HCT116 (cell line): ENCODE data around the gene PGBD5. TPM values are rescaled to one million over a fixed set of nuclear protein-coding genes. Genes with fewer than 3 reads are reported as not detected.
"Not testable (repeated sequence)": the region's sequence is repeated elsewhere in the genome, so short reads cannot be mapped to it uniquely, and the experiment has no call there.

ENCODE experiments used
- ATAC-seq: fragments of 200-7000 bp; cut with Tn5 transposase; 2 replicates; pipeline ENCODE4 v1.9.1; 2020; ENCODE audit warnings: mild to moderate bottlenecking, moderate library complexity
- BruUV-seq: library from RNA; stranded (reverse); fragments of 400-500 nt; replicated peaks from 2 replicates; lab custom pipeline; 2021; lab: Mats Ljungman, UMichigan
- CTCF ChIA-PET: fragments of 300-600 bp; sonication (Branson Sonifier 250); formaldehyde crosslinking; loops from one replicate; lab custom pipeline; 2021; ENCODE audit warnings: antibody characterized with exemption; lab: Charles Lee
- POLR2A ChIA-PET: fragments of 300-600, 350-600 bp; sonication (Branson Sonifier 250); formaldehyde crosslinking; loops from one replicate; lab custom pipeline; 2021; ENCODE audit warnings: antibody characterized with exemption; lab: Charles Lee
- RAD21 ChIA-PET, 2 experiments: fragments of 300-600 bp; sonication (Branson Sonifier 250); formaldehyde crosslinking; loops; one replicate each; lab custom pipeline; 2023; ENCODE audit warnings: low total read pairs in 2 of 2; ENCODE audit not compliant: uncharacterized antibody in 2 of 2, unreplicated experiment in 2 of 2, low non-redundant PET in 1 of 2; lab: Charles Lee
- DNase-seq: peaks from one replicate; pipeline ENCODE4 v3.0.0-alpha.2; 2010; ENCODE audit warnings: low read depth, low spot score
- H2AFZ ChIP-seq: fragments of 200-600 bp; shearing (Covaris generic), sonication (generic); 2 replicates; pipeline ENCODE4 v1.6.1; 2017; ENCODE audit warnings: low read depth, mixed run types, mixed read lengths, antibody characterized with exemption, low read length; ENCODE audit not compliant: poor library complexity, severe bottlenecking
- H3K27ac ChIP-seq: 2 replicates; pipeline ENCODE4 v1.5.1; 2012; ENCODE audit warnings: low read depth, low read length
- H3K27me3 ChIP-seq: fragments of 200-600 bp; sonication (generic); 2 replicates; pipeline ENCODE4 v1.6.1; 2016; ENCODE audit warnings: mixed run types, low read length, mixed read lengths; ENCODE audit not compliant: insufficient read depth
- H3K36me3 ChIP-seq, 2 experiments: fragments of 200-500 bp in 1 of 2; fragments of 200-600 bp in 1 of 2; sonication (Bioruptor generic) in 1 of 2; sonication (generic) in 1 of 2; 2 replicates each; pipeline versions ENCODE4 v1.5.1 to v1.6.1; 2014 to 2016; ENCODE audit warnings: low read length in 2 of 2, inconsistent platforms in 1 of 2, mixed read lengths in 1 of 2, mixed run types in 1 of 2; ENCODE audit not compliant: insufficient read depth in 2 of 2, control insufficient read depth in 1 of 2
- H3K4me1 ChIP-seq, 2 experiments: fragments of 200-600 bp in 1 of 2; sonication (generic) in 1 of 2; 2 replicates each; pipeline versions ENCODE4 v1.5.1 to v1.6.1; 2012 to 2017; ENCODE audit warnings: low read length in 2 of 2, inconsistent platforms in 1 of 2, mild to moderate bottlenecking in 1 of 2, mixed read lengths in 1 of 2, mixed run types in 1 of 2, moderate library complexity in 1 of 2; ENCODE audit not compliant: insufficient read depth in 2 of 2, control insufficient read depth in 1 of 2
- H3K4me2 ChIP-seq: fragments of 200-600 bp; sonication (generic); 2 replicates; pipeline ENCODE4 v1.6.1; 2017; ENCODE audit warnings: mixed run types, low read length, mixed read lengths
- H3K4me3 ChIP-seq, 2 experiments: fragments of 200-600 bp in 1 of 2; sonication (generic) in 1 of 2; replicated peaks in 1 of 2; 2 replicates each; pipeline ENCODE4 v1.5.1; 2011 to 2016; ENCODE audit warnings: low read length in 2 of 2, control low read depth in 1 of 2, low read depth in 1 of 2, mild to moderate bottlenecking in 1 of 2, mixed read lengths in 1 of 2, mixed run types in 1 of 2
- H3K79me2 ChIP-seq: fragments of 200-600 bp; sonication (generic); 2 replicates; pipeline ENCODE4 v1.6.1; 2017; ENCODE audit warnings: mild to moderate bottlenecking, mixed run types, low read length, moderate library complexity, mixed read lengths; ENCODE audit not compliant: insufficient read depth
- H3K9ac ChIP-seq: fragments of 200-600 bp; sonication (generic); 2 replicates; pipeline ENCODE4 v1.6.1; 2016; ENCODE audit warnings: low read length, mixed read lengths
- H3K9me2 ChIP-seq: fragments of 200-600 bp; sonication (generic), shearing (Covaris generic); 2 replicates; pipeline ENCODE4 v1.6.1; 2017; ENCODE audit warnings: mixed run types, mild to moderate bottlenecking, moderate library complexity; ENCODE audit not compliant: insufficient read depth
- H3K9me3 ChIP-seq, 2 experiments: fragments of 200-500 bp in 1 of 2; fragments of 200-600 bp in 1 of 2; sonication (Bioruptor generic) in 1 of 2; sonication (generic) in 1 of 2; 2 replicates each; pipeline ENCODE4 v1.6.1; 2014 to 2017; ENCODE audit warnings: low read length in 2 of 2, mixed read lengths in 2 of 2, inconsistent platforms in 1 of 2, low read depth in 1 of 2, mild to moderate bottlenecking in 1 of 2, mixed run types in 1 of 2, moderate library complexity in 1 of 2; ENCODE audit not compliant: control insufficient read depth in 1 of 2, insufficient read depth in 1 of 2
- H4K20me1 ChIP-seq: fragments of 200-600 bp; sonication (generic), shearing (Covaris generic); 2 replicates; pipeline ENCODE4 v1.6.1; 2017; ENCODE audit warnings: mixed run types, mild to moderate bottlenecking, moderate library complexity; ENCODE audit not compliant: insufficient read depth
- ATF3 ChIP-seq: IDR thresholded peaks from 2 replicates; pipeline ENCODE4 v1.6.1; 2012
- EGR1 ChIP-seq: IDR thresholded peaks from 2 replicates; pipeline ENCODE4 v1.6.1; 2012; ENCODE audit warnings: low read depth
- ELF1 ChIP-seq: IDR thresholded peaks from 2 replicates; pipeline ENCODE4 v1.6.1; 2012; ENCODE audit warnings: low read depth, borderline replicate concordance
- EZH2phosphoT487 ChIP-seq: fragments of 200-600 bp; IDR thresholded peaks from 2 replicates; pipeline ENCODE4 v1.6.1; 2018; ENCODE audit warnings: antibody characterized with exemption, borderline replicate concordance
- FOSL1 ChIP-seq: IDR thresholded peaks from 2 replicates; pipeline ENCODE4 v1.6.1; 2012; ENCODE audit warnings: low read depth
- JUND ChIP-seq: IDR thresholded peaks from 2 replicates; pipeline ENCODE4 v1.6.1; 2012
- POLR2A ChIP-seq: IDR thresholded peaks from 2 replicates; pipeline ENCODE4 v1.7.0; 2011; ENCODE audit warnings: borderline replicate concordance; ENCODE audit not compliant: insufficient read depth, insufficient read length; ENCODE audit errors: extremely low read depth
- POLR2AphosphoS5 ChIP-seq: IDR thresholded peaks from 2 replicates; pipeline ENCODE4 v1.6.1; 2011; ENCODE audit warnings: mild to moderate bottlenecking, low read depth, low read length, moderate library complexity
- RAD21 ChIP-seq: IDR thresholded peaks from 2 replicates; pipeline ENCODE4 v1.6.1; 2012; ENCODE audit warnings: low read depth, mild to moderate bottlenecking
- REST ChIP-seq: IDR thresholded peaks from 2 replicates; pipeline ENCODE4 v1.6.1; 2012; ENCODE audit warnings: low read depth
- SP1 ChIP-seq: IDR thresholded peaks from 2 replicates; pipeline ENCODE4 v1.6.1; 2012; ENCODE audit warnings: low read depth
- TCF7L2 ChIP-seq: IDR thresholded peaks from 2 replicates; pipeline ENCODE4 v1.7.0; 2011; ENCODE audit warnings: borderline replicate concordance, inconsistent platforms; ENCODE audit not compliant: insufficient read depth, insufficient read length; ENCODE audit errors: extremely low read depth
- YY1 ChIP-seq: IDR thresholded peaks from 2 replicates; pipeline ENCODE4 v1.6.1; 2011; ENCODE audit warnings: low read length, low read depth, moderate library complexity, mild to moderate bottlenecking; ENCODE audit not compliant: insufficient replicate concordance; ENCODE audit errors: extremely low read depth
- intact Hi-C: fragments of 100-400 bp; cut with micrococcal nuclease; formaldehyde crosslinking; loops from 2 replicates; pipeline ENCODE4 v1.10.0; 2022
- total RNA-seq: library from RNA; stranded (reverse); gene quantifications from one replicate; pipeline ENCODE4 v1.2.1, GENCODE V29; 2021; ENCODE audit not compliant: unreplicated experiment
- TF ChIP-seq, protein P1 (sequence below), 3 experiments: fragments of 200-600 bp in 1 of 3; sonication (generic) in 1 of 3; IDR thresholded peaks in 2 of 3; conservative IDR thresholded peaks in 1 of 3; 2 replicates each; pipeline ENCODE4 v1.5.1; 2012 to 2017; ENCODE audit warnings: low read depth in 2 of 3, low read length in 2 of 3, antibody characterized with exemption in 1 of 3, borderline replicate concordance in 1 of 3, control low read depth in 1 of 3, mild to moderate bottlenecking in 1 of 3, mixed read lengths in 1 of 3, mixed run types in 1 of 3, moderate library complexity in 1 of 3; ENCODE audit not compliant: insufficient read depth in 1 of 3

The PGBD5 gene
- total RNA-seq, 1 experiment from 2014 or later = 0.27 TPM

DNA sequence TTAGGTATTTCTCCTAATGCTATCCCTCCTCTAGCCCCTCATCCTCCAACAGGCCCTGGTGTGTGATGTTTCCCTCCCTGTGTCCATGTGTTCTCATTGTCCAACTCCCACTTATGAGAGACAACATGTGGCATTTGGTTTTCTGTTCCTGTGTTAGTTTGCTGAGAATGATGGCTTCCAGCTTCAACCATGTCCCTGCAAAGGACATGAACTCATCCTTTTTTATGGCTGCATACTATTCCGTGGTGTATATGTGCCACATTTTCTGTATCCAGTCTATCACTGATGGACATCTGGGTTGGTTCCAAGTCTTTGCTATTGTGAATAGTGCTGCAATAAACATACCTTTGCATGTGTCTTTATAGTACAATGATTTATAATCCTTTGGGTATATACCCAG lies 44.6 kb upstream of the PGBD5 start:
- H3K79me2 ChIP-seq, H4K20me1 ChIP-seq, H3K36me3 ChIP-seq, H3K4me1 ChIP-seq, H3K4me3 ChIP-seq, intact Hi-C loops, H3K9ac ChIP-seq, CTCF ChIA-PET, H3K27ac ChIP-seq, ATAC-seq, H3K9me3 ChIP-seq, BruUV-seq, DNase-seq, H3K4me2 ChIP-seq, H2AFZ ChIP-seq, RAD21 ChIA-PET, H3K27me3 ChIP-seq, POLR2A ChIA-PET, H3K9me2 ChIP-seq: not testable (repeated sequence)

DNA sequence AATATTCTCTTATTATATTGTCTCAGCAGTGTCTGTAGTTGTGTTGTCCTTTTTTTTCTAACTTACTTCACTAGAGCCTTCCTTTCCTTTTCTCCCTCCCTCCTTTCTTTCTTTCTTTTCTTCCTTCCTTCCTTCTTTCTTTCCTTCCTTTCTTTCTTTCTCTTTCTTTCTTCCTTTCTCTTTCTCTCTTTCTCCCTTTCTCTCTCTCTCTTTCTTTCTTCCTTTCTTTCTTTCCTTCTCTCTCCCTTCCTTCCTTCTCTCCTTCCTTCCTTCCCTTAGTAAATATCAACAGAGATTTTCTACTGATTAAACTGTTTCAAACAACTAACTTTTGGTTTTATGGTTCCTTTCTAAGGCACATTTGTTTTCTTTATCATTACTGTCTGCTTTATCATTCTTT lies 43.1 kb upstream of the PGBD5 start:
- Histone ChIP-seq H4K20me1 (no peaks in the 10 kb centered on the region), H2AFZ (no peak overlapping the region), H3K79me2 (no peaks in the 10 kb centered on the region), H3K4me3 (no peak overlapping the region), H3K36me3 (no peaks in the 10 kb centered on the region), H3K27ac (no peak overlapping the region), H3K4me2 (no peak overlapping the region), H3K9me2 (no peaks in the 10 kb centered on the region), H3K9me3 (no peaks in the 10 kb centered on the region), H3K4me1 (no peaks in the 10 kb centered on the region), H3K27me3 (peaks cover 10% of the 10 kb centered on the region), H3K9ac (no peak overlapping the region)
- BruUV-seq = no TSS peak
- ChIA-PET CTCF (no interaction called here), RAD21 (no interaction called here), POLR2A (no interaction called here)
- intact Hi-C loops = no loop called here
- TF ChIP-seq EZH2phosphoT487 (no peak), RAD21 (no peak), ATF3 (no peak), POLR2A (no peak), ELF1 (no peak), REST (no peak), FOSL1 (no peak), YY1 (no peak), POLR2AphosphoS5 (no peak), EGR1 (no peak), SP1 (no peak), JUND (no peak), TCF7L2 (no peak)
- TF ChIP-seq, protein P1, sequence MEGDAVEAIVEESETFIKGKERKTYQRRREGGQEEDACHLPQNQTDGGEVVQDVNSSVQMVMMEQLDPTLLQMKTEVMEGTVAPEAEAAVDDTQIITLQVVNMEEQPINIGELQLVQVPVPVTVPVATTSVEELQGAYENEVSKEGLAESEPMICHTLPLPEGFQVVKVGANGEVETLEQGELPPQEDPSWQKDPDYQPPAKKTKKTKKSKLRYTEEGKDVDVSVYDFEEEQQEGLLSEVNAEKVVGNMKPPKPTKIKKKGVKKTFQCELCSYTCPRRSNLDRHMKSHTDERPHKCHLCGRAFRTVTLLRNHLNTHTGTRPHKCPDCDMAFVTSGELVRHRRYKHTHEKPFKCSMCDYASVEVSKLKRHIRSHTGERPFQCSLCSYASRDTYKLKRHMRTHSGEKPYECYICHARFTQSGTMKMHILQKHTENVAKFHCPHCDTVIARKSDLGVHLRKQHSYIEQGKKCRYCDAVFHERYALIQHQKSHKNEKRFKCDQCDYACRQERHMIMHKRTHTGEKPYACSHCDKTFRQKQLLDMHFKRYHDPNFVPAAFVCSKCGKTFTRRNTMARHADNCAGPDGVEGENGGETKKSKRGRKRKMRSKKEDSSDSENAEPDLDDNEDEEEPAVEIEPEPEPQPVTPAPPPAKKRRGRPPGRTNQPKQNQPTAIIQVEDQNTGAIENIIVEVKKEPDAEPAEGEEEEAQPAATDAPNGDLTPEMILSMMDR (IDR thresholded peaks at IDR 0.05 in 2 of 3, conservative IDR thresholded peaks at IDR 0.05 in 1 of 3; ENCODE audit: borderline replicate concordance in 1 of 3, insufficient read depth in 1 of 3, low read depth in 2 of 3, low read length in 2 of 3) = no peak
- no peak for DNase-seq
- ATAC-seq = no peak
